ENCODE data around the gene TMPRSS6. TPM values are rescaled to one million over a fixed set of nuclear protein-coding genes. Genes with fewer than 3 reads are reported as not detected.

TMPRSS6 gene
- total and polyA plus RNA-seq, 2 of the 13 experiments (the other 11 are each of a cell fraction or from before 2014, with no cell fraction given): 4.2 to 4.8 TPM

GRCh38 chr22:37141476-37141875, 32.0 kb upstream of the TMPRSS6 start:
- Histone ChIP-seq H3K4me2 (ENCODE audit: low read depth, low read length) (no peak overlapping the region), H3K27ac (ENCODE audit: extremely low read length, insufficient read depth, low read length) (no peak overlapping the region), H3K4me3 (replicated peaks in 1 of 3; ENCODE audit: insufficient read depth in 1 of 3, low read depth in 2 of 3, low read length in 3 of 3) (no peak overlapping the region), H4K20me1 (ENCODE audit: insufficient read depth, low read length) (no peaks in the 10 kb centered on the region), H3K79me2 (ENCODE audit: insufficient read depth, low read length) (no peaks in the 10 kb centered on the region), H3K36me3 (replicated peaks in 1 of 2; ENCODE audit: control insufficient read depth in 1 of 2, insufficient read depth in 2 of 2, low read length in 2 of 2) (no peaks in the 10 kb centered on the region), H3K9me3 (ENCODE audit: low read length) (no peaks in the 10 kb centered on the region), H3K9ac (ENCODE audit: insufficient read depth, low read depth, low read length) (no peak overlapping the region), H3K4me1 (ENCODE audit: insufficient read depth, low read length) (0 out of 2 replicates have a peak, but pooled peaks cover 15% of the 10 kb centered on the region), H3K27me3 (ENCODE audit: control insufficient read depth in 1 of 2, insufficient read depth in 2 of 2, low read length in 2 of 2) (peaks cover 5 to 48% of the 10 kb centered on the region in 2 experiments; a peak in 4 of 5 replicates), H2AFZ (ENCODE audit: low read length) (no peak overlapping the region)
- DNase-seq (ENCODE audit: low spot score): no peak
- in situ Hi-C loops (cut with HindIII; ENCODE audit: extremely low pct_ligation_motif_present, low pct_unique_long_range_greater_than_20kb) (no loop called here), intact Hi-C loops (cut with micrococcal nuclease; ENCODE audit: unreplicated experiment) (no loop called here)
- CTCF ChIA-PET (ENCODE audit: low intra/inter-chr PET ratio, low total read pairs): no interaction called here
- no TSS peak for BruUV-seq (replicated peaks)
- TF ChIP-seq SCMH1 (CRISPR knock-in tag; IDR thresholded peaks at IDR 0.05; ENCODE audit: borderline replicate concordance) (no peak), PHF5A (CRISPR knock-in tag; IDR thresholded peaks at IDR 0.05; ENCODE audit: low read depth, unreplicated experiment) (no peak), SRSF1 (optimal IDR thresholded peaks at IDR 0.05; ENCODE audit: low read depth, low read length) (no peak), HDAC1 (CRISPR knock-in tag; IDR thresholded peaks at IDR 0.05) (no peak), ZNF12 (CRISPR knock-in tag; IDR thresholded peaks at IDR 0.05) (no peak), TEAD3 (CRISPR knock-in tag; optimal IDR thresholded peaks at IDR 0.05; ENCODE audit: borderline replicate concordance) (no peak), TP53 (CRISPR knock-in tag; conservative IDR thresholded peaks at IDR 0.05) (no peak), BCL3 (CRISPR knock-in tag; IDR thresholded peaks at IDR 0.05) (no peak), RELA (CRISPR knock-in tag; IDR thresholded peaks at IDR 0.05) (no peak), ZBTB25 (CRISPR knock-in tag; IDR thresholded peaks at IDR 0.05) (no peak)
- TF ChIP-seq, protein P1, sequence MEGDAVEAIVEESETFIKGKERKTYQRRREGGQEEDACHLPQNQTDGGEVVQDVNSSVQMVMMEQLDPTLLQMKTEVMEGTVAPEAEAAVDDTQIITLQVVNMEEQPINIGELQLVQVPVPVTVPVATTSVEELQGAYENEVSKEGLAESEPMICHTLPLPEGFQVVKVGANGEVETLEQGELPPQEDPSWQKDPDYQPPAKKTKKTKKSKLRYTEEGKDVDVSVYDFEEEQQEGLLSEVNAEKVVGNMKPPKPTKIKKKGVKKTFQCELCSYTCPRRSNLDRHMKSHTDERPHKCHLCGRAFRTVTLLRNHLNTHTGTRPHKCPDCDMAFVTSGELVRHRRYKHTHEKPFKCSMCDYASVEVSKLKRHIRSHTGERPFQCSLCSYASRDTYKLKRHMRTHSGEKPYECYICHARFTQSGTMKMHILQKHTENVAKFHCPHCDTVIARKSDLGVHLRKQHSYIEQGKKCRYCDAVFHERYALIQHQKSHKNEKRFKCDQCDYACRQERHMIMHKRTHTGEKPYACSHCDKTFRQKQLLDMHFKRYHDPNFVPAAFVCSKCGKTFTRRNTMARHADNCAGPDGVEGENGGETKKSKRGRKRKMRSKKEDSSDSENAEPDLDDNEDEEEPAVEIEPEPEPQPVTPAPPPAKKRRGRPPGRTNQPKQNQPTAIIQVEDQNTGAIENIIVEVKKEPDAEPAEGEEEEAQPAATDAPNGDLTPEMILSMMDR (CRISPR knock-in tag; IDR thresholded peaks at IDR 0.05): no peak
- no peak for FAIRE-seq
- ATAC-seq: no peak
- WGBS (ENCODE audit: low lambda C conversion rate): 16% methylated on average over 5 of the region's 10 CpGs
- POLR2A ChIA-PET: no interaction called here
